ENCODE results near the gene KRTAP10-11. TPM values are rescaled to one million over a fixed set of nuclear protein-coding genes. Genes with fewer than 3 reads are reported as not detected.
"Not testable (repeated sequence)": the region's sequence is repeated elsewhere in the genome, so short reads cannot be mapped to it uniquely, and the experiment has no call there.

Gene KRTAP10-11
- total RNA-seq, 4 donors from 2014 or later: not detected

- no peaks in the 10 kb centered on the region for H3K4me1 ChIP-seq
Measured at GRCh38 chr21:44626673-44627143, 19.5 kb upstream of the KRTAP10-11 start, which contains the start of gene KRTAP10-9. Gene KRTAP10-9, plus strand, starts transcription at chr21:44627093. Its CDS starts 79 bp downstream, at chr21:44627172.

DNA sequence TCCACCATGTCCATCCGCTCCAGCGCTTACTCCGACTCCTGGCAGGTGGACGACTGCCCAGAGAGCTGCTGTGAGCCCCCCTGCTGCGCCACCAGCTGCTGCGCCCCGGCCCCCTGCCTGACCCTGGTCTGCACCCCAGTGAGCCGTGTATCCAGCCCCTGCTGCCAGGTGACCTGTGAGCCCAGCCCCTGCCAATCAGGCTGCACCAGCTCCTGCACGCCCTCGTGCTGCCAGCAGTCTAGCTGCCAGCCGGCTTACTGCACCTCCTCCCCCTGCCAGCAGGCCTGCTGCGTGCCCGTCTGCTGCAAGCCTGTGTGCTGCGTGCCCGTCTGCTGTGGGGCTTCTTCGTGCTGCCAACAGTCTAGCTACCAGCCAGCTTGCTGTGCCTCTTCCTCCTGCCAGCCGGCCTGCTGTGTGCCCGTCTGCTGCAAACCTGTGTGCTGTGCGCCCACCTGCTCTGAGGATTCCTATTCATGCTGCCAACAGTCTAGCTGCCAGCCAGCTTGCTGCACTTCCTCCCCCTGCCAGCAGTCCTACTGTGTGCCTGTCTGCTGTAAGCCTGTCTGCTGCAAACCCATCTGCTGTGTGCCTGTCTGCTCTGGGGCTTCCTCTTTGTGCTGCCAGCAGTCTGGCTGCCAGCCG lies 18.9 kb upstream of the KRTAP10-11 start:
- in situ Hi-C loops (cut with MboI; ENCODE audit: low sequenced_read_pairs in 4 of 4); intact Hi-C loops (cut with DNase I; ENCODE audit: low total_unique reads); H3K36me3 ChIP-seq; H3K9me3 ChIP-seq; H3K4me3 ChIP-seq; ATAC-seq; H3K27ac ChIP-seq; H3K4me1 ChIP-seq; DNase-seq: not testable (repeated sequence)
- peaks cover 0 to 16% (median 14%) of the 10 kb centered on the region in 3 donors for H3K27me3 ChIP-seq

More at GRCh38 chr21:44626673-44627143, 19.5 kb upstream of the KRTAP10-11 start, which contains the start of gene KRTAP10-9:
- in situ Hi-C loops (cut with MboI; ENCODE audit: low sequenced_read_pairs in 4 of 4) (no loop called here), intact Hi-C loops (cut with DNase I; ENCODE audit: low total_unique reads) (no loop called here)
- no peaks in the 10 kb centered on the region for H3K9me3 ChIP-seq
- no peak within 1 kb of the TSS for H3K4me3 ChIP-seq
- no peaks in the 10 kb centered on the region for H3K36me3 ChIP-seq
- ATAC-seq (no peak), DNase-seq (no peak)
- H3K27me3 ChIP-seq: peaks cover 0 to 16% (median 14%) of the 10 kb centered on the region in 3 donors
- no peak within 1 kb of the TSS for H3K27ac ChIP-seq
- TF ChIP-seq CTCF (IDR thresholded peaks at IDR 0.05 in 4 of 5, conservative IDR thresholded peaks at IDR 0.05 in 1 of 5) (no peak), POLR2A (IDR thresholded peaks at IDR 0.05) (no peak)

DNA sequence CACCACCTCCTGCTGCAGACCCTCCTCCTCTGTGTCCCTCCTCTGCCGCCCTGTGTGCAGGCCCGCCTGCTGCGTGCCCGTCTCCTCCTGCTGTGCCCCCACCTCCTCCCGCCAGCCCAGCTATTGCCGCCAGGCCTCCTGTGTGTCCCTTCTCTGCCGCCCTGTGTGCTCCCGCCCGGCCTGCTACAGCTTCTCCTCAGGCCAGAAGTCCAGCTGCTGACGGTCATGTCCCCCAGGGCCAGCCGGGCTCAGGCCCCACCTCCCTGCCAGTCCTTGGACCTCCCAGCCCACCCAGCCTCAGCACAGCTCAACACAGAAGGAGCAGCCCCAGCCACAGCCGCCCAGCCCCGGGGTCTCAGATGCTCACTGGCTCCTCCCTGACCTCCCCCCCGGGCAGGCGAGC lies 18.4 kb upstream of the KRTAP10-11 start:
- H3K27ac ChIP-seq; intact Hi-C loops (cut with DNase I; ENCODE audit: low total_unique reads); H3K9me3 ChIP-seq; H3K4me1 ChIP-seq; H3K4me3 ChIP-seq; ATAC-seq; DNase-seq; H3K36me3 ChIP-seq; in situ Hi-C loops (cut with MboI; ENCODE audit: low sequenced_read_pairs in 4 of 4): not testable (repeated sequence)
- peaks cover 0 to 16% (median 14%) of the 10 kb centered on the region in 3 donors for H3K27me3 ChIP-seq

DNA sequence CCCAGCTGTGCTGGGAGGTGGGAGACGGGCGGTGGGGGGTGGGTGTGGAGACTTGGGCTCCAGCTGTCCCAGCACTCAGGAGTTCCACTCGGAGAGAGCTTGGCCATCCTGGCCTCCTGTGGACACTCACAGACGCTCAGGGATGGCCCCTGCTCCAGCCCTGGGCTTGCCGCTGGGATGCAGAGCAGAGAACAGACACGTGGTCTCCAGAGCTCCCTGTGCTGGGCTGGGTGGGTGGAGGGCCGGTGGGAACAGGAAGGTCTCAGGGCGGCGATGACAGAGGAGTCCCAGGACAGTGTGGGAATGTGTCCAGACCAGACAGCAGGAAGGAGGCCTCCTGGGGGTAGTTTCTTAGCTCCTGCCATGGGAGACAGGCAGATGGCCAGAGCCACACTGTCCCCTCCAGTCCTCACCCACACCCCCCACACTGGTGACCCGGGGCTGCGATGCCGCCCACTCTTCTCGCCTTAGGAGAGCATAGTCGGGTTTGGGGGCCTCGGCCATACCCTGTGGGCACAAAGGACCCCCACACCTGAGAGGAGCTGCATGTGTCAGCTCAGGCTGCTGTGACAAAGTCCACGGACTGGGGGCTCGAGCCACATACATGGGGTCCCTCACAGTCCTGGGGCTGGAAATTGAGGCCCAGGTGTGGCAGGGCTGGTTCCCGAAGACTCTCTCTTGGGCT lies 17.4 kb upstream of the KRTAP10-11 start:
- ATAC-seq: no peak
- TF ChIP-seq CTCF (IDR thresholded peaks at IDR 0.05 in 4 of 5, conservative IDR thresholded peaks at IDR 0.05 in 1 of 5) (no peak), POLR2A (IDR thresholded peaks at IDR 0.05) (no peak)
- Histone ChIP-seq H3K4me1 (no peaks in the 10 kb centered on the region), H3K27ac (no peak overlapping the region), H3K27me3 (peaks cover 0 to 16% (median 14%) of the 10 kb centered on the region in 3 donors), H3K36me3 (no peaks in the 10 kb centered on the region), H3K4me3 (no peak overlapping the region), H3K9me3 (no peaks in the 10 kb centered on the region)
- intact Hi-C loops (cut with DNase I; ENCODE audit: low total_unique reads): no loop called here
- no peak for DNase-seq
- in situ Hi-C loops (cut with MboI; ENCODE audit: low sequenced_read_pairs in 4 of 4): no loop called here

DNA sequence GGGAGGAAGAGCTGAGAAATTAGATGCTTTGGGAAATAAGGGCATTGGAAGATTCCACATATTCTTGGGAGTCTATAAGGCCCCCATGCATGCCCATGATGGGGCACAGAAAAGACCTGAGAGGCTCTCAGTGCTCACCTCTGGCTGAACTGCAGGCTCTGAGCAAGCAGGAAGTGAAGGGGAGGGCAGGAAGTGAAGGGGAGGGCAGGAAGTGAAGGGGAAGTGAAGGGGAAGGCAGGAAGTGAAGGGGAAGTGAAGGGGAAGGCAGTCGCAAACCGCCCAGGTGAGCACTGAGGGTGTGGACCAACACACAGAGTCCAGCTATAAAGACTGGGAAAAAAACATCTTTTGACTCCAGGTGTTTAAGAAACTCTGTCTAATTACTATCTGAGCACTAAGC lies 15.8 kb upstream of the KRTAP10-11 start:
- H3K4me3 ChIP-seq: no peak overlapping the region
- ATAC-seq (no peak), DNase-seq (no peak)
- H3K4me1 ChIP-seq: no peaks in the 10 kb centered on the region
- in situ Hi-C loops (cut with MboI; ENCODE audit: low sequenced_read_pairs in 4 of 4): no loop called here
- H3K36me3 ChIP-seq: no peaks in the 10 kb centered on the region
- H3K27me3 ChIP-seq: peaks cover 0 to 16% (median 14%) of the 10 kb centered on the region in 3 donors
- H3K27ac ChIP-seq: no peak overlapping the region
- TF ChIP-seq CTCF (IDR thresholded peaks at IDR 0.05 in 4 of 5, conservative IDR thresholded peaks at IDR 0.05 in 1 of 5) (no peak), POLR2A (IDR thresholded peaks at IDR 0.05) (no peak)
- intact Hi-C loops (cut with DNase I; ENCODE audit: low total_unique reads): no loop called here
- no peaks in the 10 kb centered on the region for H3K9me3 ChIP-seq
